ENCODE results near the gene RAPGEF3.

RAPGEF3 gene

GRCh38 chr12:47717046-47717442 lies 41.6 kb downstream of the RAPGEF3 start:
- Histone ChIP-seq H3K36me3 (ENCODE audit: control insufficient read depth in 2 of 2, insufficient read depth in 1 of 2, low read length in 2 of 2) (no peaks in the 10 kb centered on the region), H3K4me3 (ENCODE audit: low read depth, low read length) (no peak overlapping the region), H3K4me1 (ENCODE audit: control insufficient read depth, insufficient read depth, low read length) (peaks cover 5% of the 10 kb centered on the region), H3K9me3 (ENCODE audit: control insufficient read depth, insufficient read depth, low read depth, low read length) (no peaks in the 10 kb centered on the region), H3K27ac (ENCODE audit: extremely low read depth, low read depth, low read length) (no peak overlapping the region)
- CTCF ChIA-PET = interaction anchor here (0.6 to 22.5 kb wide), 22 partner anchors 9 to 1098 kb away, joined by 3 to 353 read pairs (median 6); partner anchors contain the start of genes ENDOU and RAPGEF3
- TF ChIP-seq, protein P1, sequence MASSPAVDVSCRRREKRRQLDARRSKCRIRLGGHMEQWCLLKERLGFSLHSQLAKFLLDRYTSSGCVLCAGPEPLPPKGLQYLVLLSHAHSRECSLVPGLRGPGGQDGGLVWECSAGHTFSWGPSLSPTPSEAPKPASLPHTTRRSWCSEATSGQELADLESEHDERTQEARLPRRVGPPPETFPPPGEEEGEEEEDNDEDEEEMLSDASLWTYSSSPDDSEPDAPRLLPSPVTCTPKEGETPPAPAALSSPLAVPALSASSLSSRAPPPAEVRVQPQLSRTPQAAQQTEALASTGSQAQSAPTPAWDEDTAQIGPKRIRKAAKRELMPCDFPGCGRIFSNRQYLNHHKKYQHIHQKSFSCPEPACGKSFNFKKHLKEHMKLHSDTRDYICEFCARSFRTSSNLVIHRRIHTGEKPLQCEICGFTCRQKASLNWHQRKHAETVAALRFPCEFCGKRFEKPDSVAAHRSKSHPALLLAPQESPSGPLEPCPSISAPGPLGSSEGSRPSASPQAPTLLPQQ (tag by site-specific recombination; IDR thresholded peaks at IDR 0.05) = no peak
- TF ChIP-seq BCL11B (tag by site-specific recombination; IDR thresholded peaks at IDR 0.05; ENCODE audit: low read depth) (no peak), KLF7 (tag by site-specific recombination; IDR thresholded peaks at IDR 0.05; ENCODE audit: borderline replicate concordance) (no peak), ZNF324 (tag by site-specific recombination; IDR thresholded peaks at IDR 0.05) (no peak), ZNF146 (tag by site-specific recombination; IDR thresholded peaks at IDR 0.05) (no peak), ZSCAN5A (tag by site-specific recombination; IDR thresholded peaks at IDR 0.05) (no peak), ZFP3 (tag by site-specific recombination; IDR thresholded peaks at IDR 0.05; ENCODE audit: low read depth) (no peak), ZNF133 (tag by site-specific recombination; IDR thresholded peaks at IDR 0.05) (no peak), ZNF26 (tag by site-specific recombination; IDR thresholded peaks at IDR 0.05) (no peak), ZNF335 (tag by site-specific recombination; conservative IDR thresholded peaks at IDR 0.05) (no peak), TSHZ1 (tag by site-specific recombination; IDR thresholded peaks at IDR 0.05; ENCODE audit: borderline replicate concordance) (no peak), ZNF302 (tag by site-specific recombination; IDR thresholded peaks at IDR 0.05; ENCODE audit: low read depth) (no peak), ZBTB8A (tag by site-specific recombination; IDR thresholded peaks at IDR 0.05) (no peak), KLF16 (tag by site-specific recombination; IDR thresholded peaks at IDR 0.05) (no peak), ZNF791 (tag by site-specific recombination; IDR thresholded peaks at IDR 0.05) (no peak), ZNF37A (tag by site-specific recombination; IDR thresholded peaks at IDR 0.05) (no peak)
- POLR2A ChIA-PET = interaction anchor here (1.0 to 1.6 kb wide), 3 partner anchors 11 to 65 kb away, joined by 3 to 6 read pairs (median 3); partner anchors contain the start of gene RPAP3

- POLR2A ChIA-PET = interaction anchor here (1.0 to 1.6 kb wide), 3 partner anchors 25 to 65 kb away, joined by 3 to 6 read pairs (median 4); no protein-coding TSS in a partner anchor
- CTCF ChIA-PET = interaction anchor here (0.6 to 22.5 kb wide), 38 partner anchors 9 to 484 kb away, joined by 3 to 353 read pairs (median 5); partner anchors contain the start of genes ENDOU, RAPGEF3, SENP1 and SLC48A1
- Histone ChIP-seq H3K4me1 (ENCODE audit: control insufficient read depth, insufficient read depth, low read length) (peaks cover 5% of the 10 kb centered on the region), H3K9me3 (ENCODE audit: control insufficient read depth, insufficient read depth, low read depth, low read length) (no peaks in the 10 kb centered on the region), H3K27ac (ENCODE audit: extremely low read depth, low read depth, low read length) (no peak overlapping the region), H3K36me3 (ENCODE audit: control insufficient read depth in 2 of 2, insufficient read depth in 1 of 2, low read length in 2 of 2) (no peaks in the 10 kb centered on the region), H3K4me3 (ENCODE audit: low read depth, low read length) (no peak overlapping the region)
- TF ChIP-seq ZNF362 (tag by site-specific recombination; IDR thresholded peaks at IDR 0.05) (no peak), ZNF548 (tag by site-specific recombination; IDR thresholded peaks at IDR 0.05) (no peak), EGR2 (tag by site-specific recombination; IDR thresholded peaks at IDR 0.05; ENCODE audit: low read depth) (peak; percentile 47), ZNF785 (tag by site-specific recombination; IDR thresholded peaks at IDR 0.05) (no peak), KLF9 (tag by site-specific recombination; IDR thresholded peaks at IDR 0.05; ENCODE audit: low read depth) (no peak), ZNF621 (tag by site-specific recombination; IDR thresholded peaks at IDR 0.05) (no peak), ZNF830 (tag by site-specific recombination; IDR thresholded peaks at IDR 0.05; ENCODE audit: low read depth) (no peak)
- TF ChIP-seq, protein P2, sequence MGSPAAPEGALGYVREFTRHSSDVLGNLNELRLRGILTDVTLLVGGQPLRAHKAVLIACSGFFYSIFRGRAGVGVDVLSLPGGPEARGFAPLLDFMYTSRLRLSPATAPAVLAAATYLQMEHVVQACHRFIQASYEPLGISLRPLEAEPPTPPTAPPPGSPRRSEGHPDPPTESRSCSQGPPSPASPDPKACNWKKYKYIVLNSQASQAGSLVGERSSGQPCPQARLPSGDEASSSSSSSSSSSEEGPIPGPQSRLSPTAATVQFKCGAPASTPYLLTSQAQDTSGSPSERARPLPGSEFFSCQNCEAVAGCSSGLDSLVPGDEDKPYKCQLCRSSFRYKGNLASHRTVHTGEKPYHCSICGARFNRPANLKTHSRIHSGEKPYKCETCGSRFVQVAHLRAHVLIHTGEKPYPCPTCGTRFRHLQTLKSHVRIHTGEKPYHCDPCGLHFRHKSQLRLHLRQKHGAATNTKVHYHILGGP (tag by site-specific recombination; IDR thresholded peaks at IDR 0.05) = no peak
Observed at GRCh38 chr12:47715877-47716548, 42.7 kb downstream of the RAPGEF3 start.
